ENCODE data around the gene ENO2.

Gene ENO2

DNA sequence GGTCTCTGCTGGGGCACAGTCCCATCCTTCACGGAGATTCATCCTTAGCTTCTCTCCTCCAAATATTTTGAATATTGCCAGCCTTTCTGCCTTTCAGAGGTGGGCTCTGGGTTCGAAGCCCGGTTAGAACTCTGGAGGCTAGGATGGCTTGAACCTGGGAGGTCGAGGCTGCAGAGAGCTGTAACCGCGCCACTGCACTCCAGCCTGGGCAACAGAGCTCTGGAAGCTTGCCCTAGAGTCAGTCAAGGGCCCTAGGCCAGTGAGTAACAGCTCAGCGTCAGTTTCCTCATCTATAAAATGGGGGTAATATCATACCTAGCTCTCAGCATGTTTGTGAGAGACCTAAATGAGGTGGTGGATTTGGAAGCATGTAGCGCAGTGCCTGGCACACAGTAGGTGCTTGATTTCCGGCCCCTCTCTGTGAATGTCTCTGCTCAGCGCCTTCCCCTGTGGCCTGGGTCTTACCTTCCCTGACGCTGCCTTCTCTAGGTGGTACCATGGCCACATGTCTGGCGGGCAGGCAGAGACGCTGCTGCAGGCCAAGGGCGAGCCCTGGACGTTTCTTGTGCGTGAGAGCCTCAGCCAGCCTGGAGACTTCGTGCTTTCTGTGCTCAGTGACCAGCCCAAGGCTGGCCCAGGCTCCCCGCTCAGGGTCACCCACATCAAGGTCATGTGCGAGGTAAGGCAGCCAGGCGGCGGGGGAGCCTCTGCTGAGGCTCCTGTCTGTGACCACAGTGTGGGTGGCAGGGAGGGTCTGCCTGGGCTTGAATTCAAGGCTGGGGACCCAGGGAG lies 40.1 kb downstream of the ENO2 start:
- no peak overlapping the region for H3K4me3 ChIP-seq (replicated peaks; ENCODE audit: low read depth, low read length)

DNA sequence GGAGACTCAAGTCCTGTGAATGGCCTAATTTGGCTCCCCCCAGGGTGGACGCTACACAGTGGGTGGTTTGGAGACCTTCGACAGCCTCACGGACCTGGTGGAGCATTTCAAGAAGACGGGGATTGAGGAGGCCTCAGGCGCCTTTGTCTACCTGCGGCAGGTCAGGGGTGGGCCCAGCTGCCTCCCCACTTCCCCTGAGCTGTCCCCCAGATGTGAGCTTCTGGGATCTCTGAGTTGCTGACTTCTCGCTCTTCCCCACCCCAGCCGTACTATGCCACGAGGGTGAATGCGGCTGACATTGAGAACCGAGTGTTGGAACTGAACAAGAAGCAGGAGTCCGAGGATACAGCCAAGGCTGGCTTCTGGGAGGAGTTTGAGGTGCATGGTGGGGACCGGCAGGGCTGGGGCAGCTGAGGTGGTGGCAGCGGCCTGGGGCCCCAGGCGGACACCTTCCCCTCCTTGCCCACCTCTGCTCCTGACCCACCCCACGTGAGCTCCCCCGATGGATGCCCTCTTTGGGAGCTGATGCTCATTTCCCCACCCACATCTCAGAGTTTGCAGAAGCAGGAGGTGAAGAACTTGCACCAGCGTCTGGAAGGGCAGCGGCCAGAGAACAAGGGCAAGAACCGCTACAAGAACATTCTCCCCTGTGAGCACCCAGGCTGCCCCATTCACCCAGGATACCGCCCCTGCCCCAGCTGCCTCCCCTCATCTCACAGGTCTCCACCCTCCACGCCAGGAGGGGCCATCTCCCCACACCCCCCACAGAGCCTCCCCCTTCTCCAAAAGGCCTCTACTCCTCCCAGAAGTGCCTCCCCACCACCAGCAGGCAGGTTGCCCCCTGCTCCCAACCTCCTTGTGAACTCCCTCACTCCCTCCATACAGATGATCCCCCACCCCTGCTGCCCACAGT lies 41.0 kb downstream of the ENO2 start:
- TF ChIP-seq, protein P1, sequence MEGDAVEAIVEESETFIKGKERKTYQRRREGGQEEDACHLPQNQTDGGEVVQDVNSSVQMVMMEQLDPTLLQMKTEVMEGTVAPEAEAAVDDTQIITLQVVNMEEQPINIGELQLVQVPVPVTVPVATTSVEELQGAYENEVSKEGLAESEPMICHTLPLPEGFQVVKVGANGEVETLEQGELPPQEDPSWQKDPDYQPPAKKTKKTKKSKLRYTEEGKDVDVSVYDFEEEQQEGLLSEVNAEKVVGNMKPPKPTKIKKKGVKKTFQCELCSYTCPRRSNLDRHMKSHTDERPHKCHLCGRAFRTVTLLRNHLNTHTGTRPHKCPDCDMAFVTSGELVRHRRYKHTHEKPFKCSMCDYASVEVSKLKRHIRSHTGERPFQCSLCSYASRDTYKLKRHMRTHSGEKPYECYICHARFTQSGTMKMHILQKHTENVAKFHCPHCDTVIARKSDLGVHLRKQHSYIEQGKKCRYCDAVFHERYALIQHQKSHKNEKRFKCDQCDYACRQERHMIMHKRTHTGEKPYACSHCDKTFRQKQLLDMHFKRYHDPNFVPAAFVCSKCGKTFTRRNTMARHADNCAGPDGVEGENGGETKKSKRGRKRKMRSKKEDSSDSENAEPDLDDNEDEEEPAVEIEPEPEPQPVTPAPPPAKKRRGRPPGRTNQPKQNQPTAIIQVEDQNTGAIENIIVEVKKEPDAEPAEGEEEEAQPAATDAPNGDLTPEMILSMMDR (IDR thresholded peaks at IDR 0.05; ENCODE audit: low read length, missing control alignments): no peak
- no peak overlapping the region for H3K4me3 ChIP-seq (replicated peaks; ENCODE audit: low read depth, low read length)
- no peak for DNase-seq (ENCODE audit: low read depth)

More for the DNA sequence above, 40.1 kb downstream of the ENO2 start:
- TF ChIP-seq, protein P1 (IDR thresholded peaks at IDR 0.05; ENCODE audit: low read length, missing control alignments): no peak
- DNase-seq (ENCODE audit: low read depth): no peak

DNA sequence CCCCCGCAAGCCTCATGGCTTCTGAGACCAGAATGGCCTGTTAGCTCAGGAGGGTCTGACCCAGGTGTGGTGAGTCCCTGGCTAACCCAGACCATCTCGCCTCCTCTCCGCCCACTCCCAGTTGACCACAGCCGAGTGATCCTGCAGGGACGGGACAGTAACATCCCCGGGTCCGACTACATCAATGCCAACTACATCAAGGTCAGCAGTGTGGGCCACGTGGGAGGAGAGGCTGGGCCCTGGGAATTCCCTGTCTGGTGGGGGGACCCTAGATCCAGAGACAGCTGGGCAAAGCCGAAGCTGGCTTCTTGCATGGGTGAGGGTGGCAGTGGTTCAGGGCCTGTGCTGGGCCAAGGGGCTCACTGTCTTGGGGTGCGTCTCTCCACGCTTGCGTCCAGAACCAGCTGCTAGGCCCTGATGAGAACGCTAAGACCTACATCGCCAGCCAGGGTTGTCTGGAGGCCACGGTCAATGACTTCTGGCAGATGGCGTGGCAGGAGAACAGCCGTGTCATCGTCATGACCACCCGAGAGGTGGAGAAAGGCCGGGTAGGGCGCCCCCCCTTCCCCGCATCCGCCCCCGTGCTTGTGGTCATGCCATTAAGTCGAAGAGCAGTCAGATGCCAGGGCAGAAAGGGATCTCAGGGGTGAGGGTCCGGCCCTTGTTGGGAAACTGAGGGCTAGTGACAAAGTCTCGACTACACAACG lies 41.8 kb downstream of the ENO2 start:
- no peak for DNase-seq (ENCODE audit: low read depth)
- H3K4me3 ChIP-seq (replicated peaks; ENCODE audit: low read depth, low read length): no peak overlapping the region
- TF ChIP-seq, protein P1 (IDR thresholded peaks at IDR 0.05; ENCODE audit: low read length, missing control alignments): no peak

DNA sequence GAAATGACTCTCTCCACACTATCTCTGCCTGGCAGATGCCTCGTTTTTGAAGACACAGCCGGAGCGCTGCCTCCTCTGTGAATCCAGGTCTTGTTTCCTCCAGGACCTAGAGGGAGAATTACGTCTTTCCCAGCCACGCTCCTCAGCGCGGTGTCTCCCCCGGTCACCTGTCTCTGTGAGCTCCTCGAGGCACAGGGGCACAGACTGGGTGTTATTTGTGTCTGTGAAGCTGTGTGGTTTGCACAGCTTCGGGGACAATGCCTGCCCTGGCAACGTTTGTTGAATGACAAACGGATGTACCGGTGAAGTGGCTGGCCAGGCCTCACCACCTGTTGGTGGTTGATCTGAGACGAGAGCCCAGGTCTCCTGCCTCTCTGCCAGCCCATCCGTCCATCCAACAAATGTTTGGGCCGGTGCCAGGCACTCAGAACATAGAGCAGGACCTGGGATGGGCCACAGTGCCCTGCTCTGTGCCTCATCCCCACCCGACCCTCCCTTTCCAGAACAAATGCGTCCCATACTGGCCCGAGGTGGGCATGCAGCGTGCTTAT lies 42.8 kb downstream of the ENO2 start:
- DNase-seq (ENCODE audit: low read depth): no peak
- TF ChIP-seq, protein P1 (IDR thresholded peaks at IDR 0.05; ENCODE audit: low read length, missing control alignments): no peak
- H3K4me3 ChIP-seq (replicated peaks; ENCODE audit: low read depth, low read length): no peak overlapping the region

DNA sequence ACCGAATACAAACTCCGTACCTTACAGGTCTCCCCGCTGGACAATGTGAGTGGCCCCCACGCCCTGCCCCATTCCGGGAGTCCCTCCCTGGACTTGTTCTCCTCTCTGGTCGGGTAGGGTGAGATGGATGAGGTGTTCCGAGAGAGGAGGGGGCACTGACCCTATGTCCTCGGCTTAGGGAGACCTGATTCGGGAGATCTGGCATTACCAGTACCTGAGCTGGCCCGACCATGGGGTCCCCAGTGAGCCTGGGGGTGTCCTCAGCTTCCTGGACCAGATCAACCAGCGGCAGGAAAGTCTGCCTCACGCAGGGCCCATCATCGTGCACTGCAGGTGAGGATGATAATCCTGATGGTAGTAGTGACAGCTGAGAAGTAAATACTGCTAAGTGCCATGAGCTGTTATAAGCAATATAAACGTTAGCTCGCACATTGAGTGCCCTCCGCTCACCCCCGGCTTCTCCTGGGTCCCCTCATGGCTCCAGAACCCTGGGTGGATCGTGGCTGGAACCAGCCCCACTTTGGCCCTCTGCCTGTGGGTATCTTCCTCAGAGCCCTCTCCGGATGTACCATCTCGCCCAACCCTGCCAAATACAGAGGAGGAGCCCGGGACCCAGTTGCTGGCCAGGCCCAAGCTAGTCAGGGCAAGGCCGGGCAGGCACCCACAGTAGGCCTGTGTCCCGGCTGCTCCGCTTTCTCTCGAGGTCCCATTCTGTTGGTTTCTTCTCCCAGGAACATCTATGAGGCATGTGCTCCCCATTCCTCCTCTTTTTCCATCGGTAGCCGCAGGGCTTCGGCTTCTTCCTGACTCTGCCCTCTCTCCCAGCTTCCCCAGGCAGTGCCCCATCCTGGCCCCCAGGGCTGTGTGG lies 43.6 kb downstream of the ENO2 start:
- no peak overlapping the region for H3K4me3 ChIP-seq (replicated peaks; ENCODE audit: low read depth, low read length)
- DNase-seq (ENCODE audit: low read depth): no peak
- TF ChIP-seq, protein P1 (IDR thresholded peaks at IDR 0.05; ENCODE audit: low read length, missing control alignments): no peak
